ENCODE results near the gene GUCA2A.
A peak's percentile ranks its signal among the peaks of the same experiment; 100 is the strongest.

GUCA2A gene

DNA sequence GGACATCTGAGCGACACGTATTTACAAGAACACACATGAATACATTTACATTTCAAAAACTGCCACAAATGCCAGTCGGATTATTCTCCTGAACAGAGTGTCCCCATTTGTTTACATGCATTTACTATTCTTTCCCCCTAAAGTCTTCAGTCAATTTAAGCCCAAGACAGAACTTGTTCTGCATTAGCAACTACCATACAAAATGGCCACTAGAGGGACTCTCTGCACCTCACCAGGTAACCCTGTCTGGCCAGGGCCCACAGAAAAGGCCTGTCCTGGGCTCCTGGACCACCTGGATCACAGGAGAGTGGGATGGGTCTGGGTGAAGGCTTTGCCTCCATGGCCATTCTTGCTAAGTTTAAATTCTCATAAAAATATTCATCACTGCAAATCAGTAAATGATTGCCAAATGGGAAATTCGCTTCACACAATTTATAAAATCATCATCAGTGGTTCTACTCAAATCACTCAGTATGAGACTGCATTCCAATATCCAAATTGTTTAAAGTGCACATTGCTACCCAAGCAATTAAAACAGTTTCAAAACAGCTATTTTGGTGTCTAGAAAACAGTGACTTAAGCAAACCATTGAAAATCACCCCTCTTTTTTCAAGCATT lies 12.5 kb upstream of the GUCA2A start:
- no peak for DNase-seq

DNA sequence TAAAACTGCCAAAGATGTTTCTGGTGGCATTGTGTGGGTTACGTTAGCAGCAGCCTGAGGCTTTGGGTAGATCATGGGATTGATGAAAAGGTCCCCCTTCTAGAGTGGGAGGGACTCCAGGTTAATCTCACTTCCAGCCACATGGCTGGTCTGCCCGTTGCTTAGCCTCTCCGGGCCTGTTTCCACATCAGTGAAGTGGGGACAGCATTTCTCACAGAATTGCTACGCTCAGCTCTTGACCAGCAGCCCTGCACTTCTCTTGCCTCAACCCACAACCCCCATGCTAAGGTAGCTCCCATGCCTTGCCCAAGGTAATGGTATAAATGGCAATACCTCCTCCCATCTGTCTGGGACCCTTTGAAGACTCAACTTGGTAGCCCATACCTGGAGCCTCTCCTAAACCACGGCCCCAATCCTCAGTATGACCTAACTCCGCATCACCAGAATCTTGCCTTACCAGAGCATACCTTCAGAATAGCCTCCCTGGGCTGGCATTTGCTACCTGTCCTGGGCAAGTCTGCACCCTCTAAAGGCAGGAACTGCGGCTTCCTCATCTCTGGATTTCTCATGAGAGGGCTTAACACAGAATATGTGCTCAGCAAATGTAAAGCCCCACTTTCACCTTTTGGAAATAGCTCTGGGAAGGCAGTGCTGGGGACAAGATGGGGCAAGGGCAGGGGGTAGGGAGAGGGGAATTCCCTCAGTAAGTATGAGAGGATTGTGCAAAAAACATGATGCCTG lies 10.9 kb upstream of the GUCA2A start:
- DNase-seq, result no peak

DNA sequence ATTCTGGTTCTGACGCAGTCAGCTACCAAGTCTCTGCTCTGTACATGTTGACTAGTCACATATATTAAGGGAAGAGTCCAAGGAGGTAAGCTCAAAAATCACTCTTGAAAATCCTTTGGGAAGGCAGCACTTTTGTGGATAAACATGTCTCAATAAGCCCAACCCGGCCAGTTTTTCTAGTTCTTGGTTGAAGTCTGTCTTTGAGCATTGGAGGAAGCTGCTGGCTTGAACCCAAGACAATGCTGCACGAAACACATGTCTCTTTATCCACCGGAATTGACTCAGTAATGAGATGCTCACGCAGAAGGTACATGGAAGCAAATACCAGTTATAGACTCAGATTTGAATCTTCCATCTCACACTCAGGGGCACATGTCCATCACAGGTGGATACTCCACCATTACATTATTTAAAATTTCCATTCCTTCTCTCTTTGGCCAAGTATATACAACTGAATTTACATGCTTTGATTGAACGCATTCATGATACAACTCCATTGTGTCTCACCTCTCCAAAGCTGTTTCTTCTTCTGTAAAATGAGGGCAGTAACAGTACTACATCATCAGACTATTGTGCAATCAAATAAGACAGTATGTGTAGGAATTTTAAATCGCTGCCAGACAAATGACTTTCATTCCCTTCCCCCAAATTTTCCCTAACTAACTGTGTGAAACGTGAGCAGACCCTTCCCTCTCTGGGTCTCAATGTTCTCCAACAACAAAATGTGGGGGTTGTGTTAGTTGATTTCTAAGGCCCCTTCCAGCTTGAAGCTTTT lies 9.6 kb upstream of the GUCA2A start:
- no peak for DNase-seq

DNA sequence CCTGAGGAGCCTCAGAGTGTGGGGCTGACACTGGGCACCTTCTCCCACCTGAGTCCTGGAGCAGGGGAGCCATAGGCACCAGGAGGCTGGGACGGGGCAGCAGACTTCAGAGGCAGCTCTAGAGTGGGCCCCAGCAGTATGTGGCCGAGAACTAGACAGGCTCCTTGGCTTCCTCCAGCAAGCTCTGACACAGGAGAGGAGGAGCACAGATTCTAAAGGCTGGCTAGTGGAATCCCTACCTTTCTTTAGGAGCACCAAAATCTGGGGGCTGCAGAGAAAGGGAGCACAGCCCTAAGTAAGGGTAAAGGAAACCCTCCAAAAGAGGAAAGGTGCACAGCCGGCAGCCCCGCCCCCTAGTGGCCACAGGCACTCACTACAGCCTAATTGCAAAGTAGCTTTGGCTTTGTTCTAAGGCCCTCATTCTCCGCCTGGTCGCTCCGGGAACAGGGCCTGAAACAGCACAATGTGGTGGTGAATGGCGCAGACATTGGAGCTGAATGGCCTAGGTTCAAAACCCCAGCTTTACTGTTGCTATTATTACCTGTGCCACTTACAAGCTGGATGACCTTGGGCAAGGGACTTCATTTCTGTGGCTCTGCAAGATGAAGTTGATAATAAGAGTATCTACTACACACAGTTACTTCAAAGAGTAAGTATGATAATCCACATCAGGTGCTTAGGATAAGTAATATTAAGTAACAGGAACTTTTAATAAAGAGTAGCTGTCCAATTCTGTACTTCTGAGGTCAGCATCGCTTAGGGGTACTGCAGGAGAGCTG lies 8.8 kb upstream of the GUCA2A start:
- peak; percentile 37 to 51 (median 45) for DNase-seq

DNA sequence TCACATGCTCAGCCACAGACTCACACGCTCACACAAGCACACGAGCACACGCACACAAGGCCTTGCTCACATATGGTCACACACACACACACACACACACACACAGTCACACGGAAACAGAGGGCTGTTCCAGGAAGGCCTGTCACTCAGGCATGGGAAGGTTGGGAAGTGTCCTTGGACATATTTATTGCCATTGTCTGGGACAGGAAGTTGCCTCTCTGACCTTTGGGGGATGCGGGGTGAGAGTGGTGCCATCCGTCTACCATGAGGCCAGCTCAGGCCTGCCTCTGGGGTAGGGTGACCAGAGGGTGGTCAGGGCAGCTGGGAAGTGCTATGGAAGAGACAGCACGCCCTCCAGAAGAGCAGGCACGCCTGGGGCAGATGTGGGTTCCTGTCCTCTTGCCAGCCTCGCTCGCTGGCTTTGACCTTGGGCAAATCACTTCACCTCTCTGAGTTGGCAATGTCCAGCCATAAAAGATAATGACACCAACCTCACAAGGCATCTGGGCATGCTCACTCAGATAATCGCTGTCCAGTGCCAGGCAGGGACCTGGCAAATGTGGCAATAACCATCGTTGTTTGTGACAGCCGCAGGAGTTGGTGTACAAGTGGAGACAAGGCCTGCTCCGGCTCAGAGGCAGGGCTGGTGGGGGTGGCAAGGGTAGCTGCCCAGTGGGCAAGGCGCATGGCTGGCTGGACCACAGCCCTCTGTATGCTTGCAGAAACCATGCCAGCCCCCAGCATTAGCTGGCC lies 8.0 kb upstream of the GUCA2A start:
- no peak for DNase-seq

DNA sequence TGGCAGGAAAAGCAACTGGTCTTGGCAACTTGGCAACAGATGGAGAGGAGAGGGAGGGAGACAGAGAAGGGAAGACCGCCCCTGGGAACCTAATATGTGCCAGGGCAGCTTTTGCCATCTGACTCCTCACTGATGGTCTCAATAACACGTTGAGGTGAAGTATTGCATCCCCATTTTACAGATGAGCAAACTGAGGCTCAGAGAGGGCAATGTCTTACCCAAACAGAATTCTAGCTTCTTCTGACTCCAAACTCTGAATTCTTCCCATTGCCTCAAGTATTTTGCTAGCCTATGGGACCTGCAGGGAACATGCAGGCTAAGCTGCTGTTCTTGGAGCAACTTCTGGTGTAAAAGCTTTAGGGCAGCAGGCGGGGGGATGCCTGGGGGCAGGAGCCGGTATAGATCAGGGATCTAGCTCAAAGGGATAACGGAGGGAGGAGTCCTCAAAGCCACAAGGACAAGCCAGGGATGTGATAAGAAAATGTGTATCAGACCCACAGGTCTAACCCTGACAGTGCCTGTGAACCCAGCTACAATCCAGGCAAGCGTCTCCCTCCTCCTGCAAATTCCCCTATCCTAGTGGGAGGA lies 7.2 kb upstream of the GUCA2A start:
- no peak for DNase-seq

DNA sequence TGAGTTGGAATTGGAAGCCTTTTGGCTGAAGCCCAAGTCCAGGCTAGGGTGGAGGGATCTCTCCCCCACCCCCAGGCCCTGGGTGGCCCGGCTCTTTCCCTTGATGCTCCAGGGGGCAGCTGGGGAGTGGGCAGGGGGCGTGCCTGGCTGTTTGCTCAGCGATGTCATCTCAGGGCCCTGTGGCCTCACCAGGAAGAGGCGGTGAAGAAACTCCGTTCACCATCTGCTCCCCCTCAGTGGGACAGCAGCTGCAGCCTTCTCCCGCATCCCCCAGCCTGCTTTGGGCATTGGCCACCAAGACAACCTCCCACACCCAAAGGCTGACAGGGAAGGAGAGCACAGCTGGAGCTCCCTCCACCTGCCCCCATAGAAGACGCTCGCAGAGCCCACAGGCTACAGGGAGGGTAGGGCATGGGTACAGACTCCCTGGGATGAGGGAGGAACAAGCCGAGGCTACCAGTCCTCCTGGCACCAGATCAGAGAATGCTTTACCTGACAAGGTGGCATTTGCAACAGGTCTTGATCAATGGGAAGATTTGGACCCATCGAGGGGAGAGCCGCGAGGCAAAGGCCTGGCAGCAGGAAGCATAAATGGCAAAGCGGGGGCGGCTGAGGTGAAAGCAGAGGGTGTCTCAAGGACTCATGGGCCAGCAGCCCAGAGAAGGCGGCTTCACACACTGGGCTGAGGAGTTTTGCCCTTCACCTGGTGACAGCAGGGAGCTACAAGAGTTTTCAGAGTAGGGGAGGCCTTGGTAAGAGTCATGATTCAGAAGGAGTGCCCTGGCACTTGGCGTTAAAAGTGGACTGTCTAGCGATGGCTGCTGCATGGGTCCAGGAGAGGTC lies 6.5 kb upstream of the GUCA2A start:
- no peak for DNase-seq

DNA sequence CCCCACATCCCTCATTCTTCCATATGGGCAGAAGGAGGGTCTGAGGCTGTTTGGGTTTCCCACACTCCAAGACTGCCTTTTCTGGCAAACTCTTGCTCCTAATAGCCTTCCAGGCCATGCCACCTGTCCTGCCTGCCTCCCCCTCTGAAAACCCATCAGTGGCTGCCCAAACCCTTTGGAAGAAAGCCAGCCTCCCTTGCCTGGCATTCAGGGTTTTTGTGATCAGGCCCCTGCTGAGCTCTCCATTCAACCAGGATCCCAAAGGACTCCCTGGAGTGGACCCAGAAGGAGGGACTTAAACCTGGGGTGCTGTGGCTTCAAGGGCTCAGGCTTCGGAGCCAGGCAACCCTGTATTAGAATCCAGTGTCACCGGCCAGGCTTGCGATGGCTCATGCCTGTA lies 4.2 kb upstream of the GUCA2A start:
- no peak for DNase-seq

DNA sequence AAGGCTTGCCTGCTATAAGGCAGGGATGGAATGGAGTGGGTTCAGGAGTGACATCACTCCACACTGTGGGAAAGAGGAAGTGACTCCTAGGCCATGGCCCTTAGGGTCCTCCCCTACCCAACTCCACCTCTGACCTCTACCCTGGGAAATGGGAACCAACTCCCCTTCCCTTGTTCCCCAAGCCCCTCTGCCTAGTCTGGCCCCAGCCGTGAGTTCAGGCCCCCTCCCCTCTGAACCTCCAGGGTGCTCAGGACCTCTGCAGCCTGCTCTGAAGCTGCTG lies 3.8 kb upstream of the GUCA2A start:
- no peak for DNase-seq

DNA sequence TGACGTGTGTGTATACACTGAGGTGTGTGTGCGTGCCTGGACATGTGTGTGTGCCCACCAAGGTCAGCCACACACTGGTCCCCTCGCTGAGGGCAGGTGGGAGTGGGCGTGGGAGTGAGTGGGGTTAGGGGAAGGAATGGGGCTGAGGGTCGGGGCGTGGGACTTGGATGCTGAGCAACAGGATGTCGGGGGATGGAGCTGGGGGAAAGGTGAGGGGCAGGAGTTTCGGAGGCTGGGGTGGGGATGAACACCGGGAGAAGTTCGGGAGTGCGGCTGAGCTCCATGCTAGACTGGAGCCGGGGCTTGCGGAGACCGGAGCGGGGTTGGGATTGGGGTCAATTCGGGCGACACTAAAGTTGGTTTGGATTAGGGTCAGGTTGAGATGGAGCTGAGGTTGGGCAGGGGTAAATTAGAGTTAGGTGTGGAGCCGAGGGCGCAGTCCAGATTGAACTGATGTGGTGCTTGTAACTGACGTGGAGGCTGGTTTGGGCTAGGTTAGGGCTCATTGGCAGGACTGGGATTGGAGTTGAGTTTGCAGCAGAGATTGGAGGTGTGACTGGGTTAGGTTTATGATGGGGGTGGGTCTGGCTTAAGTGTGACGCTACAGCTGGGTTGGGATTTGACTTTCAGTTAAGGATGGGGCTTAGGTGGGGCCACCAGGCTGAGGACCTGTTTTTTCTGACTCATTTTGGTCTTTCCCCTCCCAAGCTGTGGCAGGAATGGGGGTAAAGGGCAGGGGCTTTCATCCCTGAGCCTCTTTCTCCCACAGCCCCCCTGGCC lies 3.3 kb upstream of the GUCA2A start:
- DNase-seq, result no peak

DNA sequence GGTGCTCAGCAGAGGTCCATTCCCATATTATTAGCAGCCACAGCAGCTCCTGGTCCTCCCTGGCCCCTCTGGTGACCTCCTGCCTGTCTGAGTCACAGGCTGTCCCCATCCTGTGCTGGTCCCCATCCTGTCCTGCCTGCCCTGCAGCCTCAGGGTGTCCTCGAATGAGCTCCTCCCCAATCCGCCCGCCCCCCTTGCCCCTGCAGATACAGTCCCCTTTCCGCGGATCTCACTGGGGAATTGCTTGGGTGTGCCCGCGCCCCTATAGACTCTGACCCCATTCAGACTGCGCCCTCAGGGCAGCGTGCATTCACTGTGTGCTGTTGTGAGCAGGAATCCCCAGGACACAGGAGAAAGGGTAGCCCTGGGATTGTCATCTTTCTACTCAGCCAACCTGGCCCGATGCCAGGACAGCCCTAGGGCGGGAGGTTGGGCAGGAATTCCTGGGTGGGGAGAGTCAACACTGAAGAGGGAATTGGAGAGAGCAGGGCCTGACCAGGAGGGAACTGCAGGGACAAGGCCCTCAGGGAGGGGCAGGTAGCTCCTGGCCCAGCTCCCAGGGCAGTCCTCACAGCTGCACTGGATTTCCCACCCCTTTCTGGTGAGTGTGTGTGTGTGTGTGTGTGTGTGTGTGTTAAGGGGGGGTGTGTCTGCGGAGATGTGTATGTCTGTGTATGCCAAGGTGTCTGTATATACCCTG lies 1.1 kb upstream of the GUCA2A start:
- DNase-seq, result no peak

DNA sequence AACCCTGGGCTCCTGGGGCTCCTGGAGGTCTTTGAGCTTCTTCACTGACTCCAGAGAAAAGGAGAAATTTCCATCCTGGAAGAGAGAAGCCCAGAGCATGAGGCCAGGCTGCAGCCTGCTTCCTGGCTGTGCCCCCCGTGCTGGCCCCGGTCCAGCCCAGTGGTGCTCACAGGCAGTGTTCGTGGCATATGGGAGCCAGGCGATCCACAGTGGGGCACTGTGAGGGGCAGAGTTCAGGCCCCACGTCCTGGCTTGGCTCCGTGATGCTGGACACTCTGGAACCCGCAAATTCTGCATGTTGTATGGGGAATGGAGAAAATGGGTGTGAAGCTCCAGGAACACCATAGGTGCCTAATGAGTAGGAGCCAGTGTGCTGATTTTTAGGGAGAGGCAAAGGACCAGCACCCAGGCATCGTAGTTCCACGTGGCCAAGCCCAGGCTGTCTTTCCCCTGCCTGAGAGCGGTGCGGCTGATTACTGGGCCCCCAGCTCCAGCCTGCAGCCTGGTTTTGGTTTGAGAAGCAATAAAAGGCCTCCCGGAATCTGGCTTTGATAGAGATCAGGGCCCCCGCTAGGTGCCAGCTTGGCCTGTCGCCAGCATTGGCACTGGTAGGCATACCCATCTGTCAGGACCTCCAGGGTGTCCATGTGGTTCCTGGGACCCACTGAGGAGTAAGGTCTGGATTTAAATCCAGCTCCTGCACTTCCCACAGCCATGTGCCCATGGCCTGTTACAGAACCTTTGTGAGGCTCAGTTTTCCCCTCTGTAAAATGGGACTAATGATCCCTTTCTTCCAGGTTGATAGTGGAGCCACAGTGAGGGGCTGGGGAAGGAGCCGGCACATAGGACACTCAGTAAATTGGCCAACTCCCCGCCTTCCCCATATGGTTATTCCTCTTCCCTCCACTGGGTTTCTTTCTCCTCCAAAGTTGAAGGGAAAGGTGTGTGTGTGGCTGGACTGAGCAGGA lies 725 bp downstream of the GUCA2A start:
- DNase-seq, result no peak

DNA sequence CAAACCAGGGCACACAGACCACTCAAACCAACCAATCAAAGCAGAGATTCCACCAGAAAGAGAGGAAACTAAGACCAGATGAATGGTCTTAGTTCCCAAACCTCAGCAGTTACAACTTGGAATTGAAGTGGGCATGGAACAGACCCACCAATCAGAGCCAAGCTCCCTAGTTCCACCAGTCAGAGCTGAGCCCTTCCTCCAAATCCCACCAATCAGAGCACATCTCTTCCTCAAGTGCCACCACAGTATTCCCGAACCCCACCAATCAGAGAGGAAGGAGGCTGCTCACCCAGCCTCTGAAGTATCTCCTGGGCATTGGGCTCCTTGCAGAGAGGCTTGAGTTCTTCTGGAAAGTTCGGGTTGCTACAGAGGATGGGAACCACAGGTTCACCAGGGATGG lies 1.4 kb downstream of the GUCA2A start:
- DNase-seq, result no peak

DNA sequence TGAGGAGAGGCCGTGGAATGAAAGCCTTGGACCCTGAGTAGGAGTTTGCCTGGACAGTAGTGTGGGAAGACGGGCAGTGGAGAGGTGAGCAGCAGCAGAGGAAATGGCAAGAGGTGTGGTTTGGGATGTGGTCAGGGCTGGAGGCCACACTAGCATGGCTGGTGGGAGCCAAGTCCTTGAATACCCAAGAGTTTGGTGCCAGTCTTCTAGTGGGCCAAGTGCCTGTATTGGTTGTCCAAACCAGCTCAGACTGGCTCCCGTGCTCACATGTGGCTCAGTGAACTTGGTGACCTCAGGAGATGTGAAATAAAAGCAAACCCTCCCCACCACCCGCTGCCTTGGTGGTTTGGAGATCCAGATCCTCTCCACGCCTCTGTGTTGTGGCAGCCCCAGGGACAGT lies 2.4 kb downstream of the GUCA2A start:
- no peak for DNase-seq

DNA sequence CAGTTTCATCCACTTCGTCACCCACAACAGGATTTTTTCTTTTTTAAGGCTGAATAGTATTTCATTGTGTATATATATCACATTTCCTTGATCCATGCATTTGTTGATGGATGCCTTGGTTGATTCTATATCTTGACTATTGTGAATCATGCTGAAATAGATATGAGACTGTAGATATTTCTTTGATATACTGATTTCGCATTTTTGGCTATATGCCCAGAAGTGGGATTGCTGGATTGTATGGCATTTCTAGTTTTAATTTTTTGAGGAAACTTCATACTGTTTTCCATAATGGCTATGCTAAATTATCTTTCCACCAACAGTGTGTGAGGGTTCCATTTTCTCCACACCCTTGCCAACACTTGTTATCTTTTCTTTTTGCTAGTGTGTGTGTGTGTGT lies 6.4 kb downstream of the GUCA2A start:
- DNase-seq, result no peak

DNA sequence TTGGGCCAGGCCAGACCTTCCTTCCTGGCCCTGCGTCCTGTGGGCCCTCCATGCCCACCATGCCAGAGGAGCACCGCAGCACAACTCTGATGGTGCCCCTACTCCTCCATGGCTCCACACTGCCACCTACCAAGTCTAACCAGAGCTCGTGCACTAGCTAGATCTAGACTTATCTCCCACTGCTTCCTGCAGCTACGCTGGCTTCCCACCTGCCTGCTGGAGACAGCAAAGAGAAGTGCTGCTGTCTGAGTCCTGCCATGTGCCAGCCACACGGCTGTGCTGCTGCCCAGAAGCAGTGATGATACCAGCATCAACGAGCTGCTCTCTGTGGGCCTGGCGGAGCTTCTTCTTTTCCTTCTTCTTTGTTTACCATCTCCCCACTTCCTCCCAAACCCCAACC lies 6.9 kb downstream of the GUCA2A start:
- DNase-seq, result no peak

DNA sequence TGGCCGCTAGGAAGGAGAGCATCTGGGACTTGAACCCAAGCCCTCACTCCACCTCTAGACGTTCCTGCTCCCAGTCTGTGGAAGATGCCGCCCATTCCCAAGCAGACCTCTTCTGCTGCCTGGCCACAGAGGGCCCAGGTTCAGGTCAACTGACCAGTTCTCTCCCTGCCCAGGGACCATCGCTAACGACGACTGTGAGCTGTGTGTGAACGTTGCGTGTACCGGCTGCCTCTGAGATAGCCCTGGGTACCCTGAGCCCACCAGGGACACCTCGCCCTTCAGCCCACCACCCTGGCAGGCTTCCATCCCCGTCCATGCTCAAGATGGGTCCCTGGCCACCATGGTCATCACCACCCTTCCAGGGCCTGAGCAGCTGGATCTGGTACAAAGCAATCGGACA lies 9.2 kb downstream of the GUCA2A start:
- DNase-seq, result no peak

DNA sequence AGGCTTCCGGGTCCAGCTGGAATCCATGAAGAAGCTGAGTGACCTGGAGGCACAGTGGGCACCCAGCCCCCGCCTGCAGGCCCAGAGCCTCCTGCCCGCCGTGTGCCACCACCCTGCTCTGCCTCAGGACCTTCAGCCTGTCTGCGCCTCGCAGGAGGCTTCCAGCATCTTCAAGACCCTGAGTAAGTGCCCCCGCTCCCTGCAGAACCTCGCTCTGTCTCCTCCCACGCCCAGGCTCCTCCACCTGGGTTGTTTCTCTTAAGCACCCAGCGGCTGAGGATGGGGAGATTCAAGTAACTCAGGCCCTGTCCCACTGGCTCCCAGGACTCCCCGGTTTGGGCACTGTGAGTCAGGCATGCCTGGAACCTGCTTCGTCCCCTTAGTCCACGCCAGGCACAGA lies 9.9 kb downstream of the GUCA2A start:
- DNase-seq, result no peak

DNA sequence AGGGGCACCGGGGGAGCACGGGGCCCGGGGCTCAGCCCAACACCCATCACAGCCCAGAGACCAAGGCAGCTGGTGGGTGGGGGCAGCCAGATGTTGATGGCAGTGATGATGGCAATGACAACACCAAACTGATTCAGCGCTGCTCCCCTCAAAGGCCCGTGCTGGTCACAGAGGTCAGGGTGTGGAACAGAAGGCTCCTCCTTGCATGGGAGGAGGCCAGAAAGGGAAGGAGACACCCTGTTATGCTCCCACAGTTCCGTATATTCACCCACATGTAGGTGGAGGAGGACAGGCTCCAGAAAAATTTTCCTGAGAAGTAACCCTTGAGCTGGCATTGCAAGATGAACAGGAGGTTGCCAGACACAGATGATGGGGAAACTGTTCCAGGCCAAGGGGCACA lies 10.9 kb downstream of the GUCA2A start:
- DNase-seq, result no peak
